ENCODE data around the gene CFAP298. TPM values are rescaled to one million over a fixed set of nuclear protein-coding genes. Genes with fewer than 3 reads are reported as not detected.

Gene CFAP298, protein sequence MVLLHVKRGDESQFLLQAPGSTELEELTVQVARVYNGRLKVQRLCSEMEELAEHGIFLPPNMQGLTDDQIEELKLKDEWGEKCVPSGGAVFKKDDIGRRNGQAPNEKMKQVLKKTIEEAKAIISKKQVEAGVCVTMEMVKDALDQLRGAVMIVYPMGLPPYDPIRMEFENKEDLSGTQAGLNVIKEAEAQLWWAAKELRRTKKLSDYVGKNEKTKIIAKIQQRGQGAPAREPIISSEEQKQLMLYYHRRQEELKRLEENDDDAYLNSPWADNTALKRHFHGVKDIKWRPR
- 29.5 and 33.6 TPM in 2 replicates for total RNA-seq

DNA sequence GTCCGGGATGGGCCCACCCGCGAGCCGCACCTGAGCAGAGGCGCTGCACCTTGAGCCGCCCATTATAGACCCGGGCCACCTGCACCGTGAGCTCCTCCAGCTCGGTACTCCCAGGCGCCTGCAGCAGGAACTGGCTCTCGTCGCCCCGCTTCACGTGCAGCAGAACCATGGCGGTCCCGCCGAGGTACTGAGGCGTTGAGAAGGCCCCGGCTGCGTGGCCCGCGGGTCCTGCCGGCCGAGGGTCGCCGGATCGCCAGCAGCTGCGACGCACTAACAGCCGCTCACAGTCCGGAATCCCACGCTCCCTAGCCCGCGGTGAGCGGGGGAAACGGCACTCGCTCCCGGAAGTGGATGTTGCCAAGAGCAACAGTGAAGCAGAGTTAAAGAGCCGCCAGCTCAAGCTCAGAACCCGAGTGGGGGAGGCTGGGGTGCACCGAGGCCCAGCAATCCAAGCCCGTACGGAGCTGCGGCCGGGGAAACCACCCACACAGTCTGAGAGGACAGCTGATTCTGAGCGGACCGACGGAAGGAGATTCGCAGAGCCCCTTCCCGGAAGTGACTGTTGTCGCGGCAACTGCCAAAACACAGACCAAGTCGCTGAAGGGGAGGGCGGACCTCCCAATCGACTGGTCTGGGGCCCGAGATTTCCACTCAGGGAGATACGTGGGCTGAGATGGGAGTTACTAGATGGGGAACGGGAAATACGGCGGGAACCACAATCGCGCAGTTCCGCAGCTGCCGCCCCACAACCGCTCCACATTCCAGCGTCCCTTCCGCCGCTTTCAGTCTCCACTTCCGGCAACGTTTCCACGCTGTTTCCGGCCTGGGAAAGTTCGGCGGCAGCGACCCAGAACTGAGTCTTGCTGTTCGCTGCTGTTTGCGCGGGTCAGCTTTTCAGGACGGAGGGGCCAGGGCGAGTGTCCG, at the start of gene CFAP298:
Gene CFAP298 (minus strand): TSS at position 303 of the 924 bp plus-strand sequence. CDS start 134 bp downstream, at position 169.

GRCh38 chr21:32585042-32585710, 27.0 kb downstream of the CFAP298 start, which contains the start of gene TCP10L:
TCP10L (minus strand) TSS chr21:32585523; CDS start chr21:32584304, 1,219 bp downstream.

Other genes with a start within 250 kb of the CFAP298 start
- 27.3 and 30.2 TPM in 2 replicates for gene URB1, start 219.4 kb downstream of the CFAP298 start, total RNA-seq
- gene EVA1C, start 199.7 kb downstream of the CFAP298 start, total RNA-seq: 12.0 and 15.5 TPM in 2 replicates
- under 0.01 and 0.11 TPM in 2 replicates for gene TCP10L, start 26.9 kb downstream of the CFAP298 start, total RNA-seq
- gene SYNJ1, start 115.6 kb upstream of the CFAP298 start, total RNA-seq: 5.9 and 6.2 TPM in 2 replicates
- 40.9 and 43.8 TPM in 2 replicates for gene PAXBP1, start 159.4 kb upstream of the CFAP298 start, total RNA-seq